GM19239 (cell line): ENCODE data around the gene EHBP1.
"Not testable (repeated sequence)": the region's sequence is repeated elsewhere in the genome, so short reads cannot be mapped to it uniquely, and the experiment has no call there.

Source experiments
- DNase-seq: peaks from one replicate; pipeline ENCODE4 v3.0.0; 2011; ENCODE audit warnings: low spot score; ENCODE audit not compliant: insufficient read length
- FAIRE-seq: peaks from 2 replicates; lab custom pipeline; 2011; peaks lifted over from hg19 to GRCh38; lab: Jason Lieb, UNC

The EHBP1 gene

GRCh38 chr2:62727876-62728566 lies 22.5 kb downstream of the EHBP1 start:
- DNase-seq (no peak), FAIRE-seq (no peak)

- DNase-seq (no peak), FAIRE-seq (no peak)
Observed at GRCh38 chr2:62731275-62731674, 25.8 kb downstream of the EHBP1 start.

- no peak for FAIRE-seq
- no peak for DNase-seq
Observed at GRCh38 chr2:62732262-62732777, 26.8 kb downstream of the EHBP1 start.

GRCh38 chr2:62733546-62733945 lies 28.0 kb downstream of the EHBP1 start:
- DNase-seq (no peak), FAIRE-seq (no peak)

- DNase-seq = no peak
- peak; percentile 21 for FAIRE-seq
Observed at GRCh38 chr2:62736899-62737559, 31.5 kb downstream of the EHBP1 start.

GRCh38 chr2:62738981-62739936 lies 33.7 kb downstream of the EHBP1 start:
- DNase-seq (no peak), FAIRE-seq (peak; percentile 54)

- FAIRE-seq (no peak), DNase-seq (no peak)
Observed at GRCh38 chr2:62740221-62740620, 34.7 kb downstream of the EHBP1 start.

- DNase-seq (no peak), FAIRE-seq (no peak)
Observed at GRCh38 chr2:62741127-62741526, 35.6 kb downstream of the EHBP1 start.

- FAIRE-seq = no peak
- no peak for DNase-seq
Observed at GRCh38 chr2:62741954-62742722, 36.6 kb downstream of the EHBP1 start.

GRCh38 chr2:62743506-62743905 lies 38.0 kb downstream of the EHBP1 start:
- FAIRE-seq = peak; percentile 91

GRCh38 chr2:62744603-62745002 lies 39.1 kb downstream of the EHBP1 start:
- FAIRE-seq = no peak
- no peak for DNase-seq

More at GRCh38 chr2:62743506-62743905, 38.0 kb downstream of the EHBP1 start:
- no peak for DNase-seq

GRCh38 chr2:62745891-62746481 lies 40.5 kb downstream of the EHBP1 start:
- FAIRE-seq = peak; percentile 18
- no peak for DNase-seq

GRCh38 chr2:62747169-62747568 lies 41.7 kb downstream of the EHBP1 start:
- DNase-seq (no peak), FAIRE-seq (no peak)

GRCh38 chr2:62747876-62748275 lies 42.4 kb downstream of the EHBP1 start:
- DNase-seq = no peak
- FAIRE-seq = no peak

- not testable (repeated sequence) for DNase-seq, FAIRE-seq
Observed at GRCh38 chr2:62749111-62749510, 43.6 kb downstream of the EHBP1 start.

GRCh38 chr2:62757029-62757428 lies 51.5 kb downstream of the EHBP1 start:
- DNase-seq (no peak), FAIRE-seq (no peak)

- no peak for FAIRE-seq
- DNase-seq = no peak
Observed at GRCh38 chr2:62760026-62760425, 54.5 kb downstream of the EHBP1 start.

GRCh38 chr2:62760555-62760954 lies 55.0 kb downstream of the EHBP1 start:
- no peak for DNase-seq
- no peak for FAIRE-seq

- FAIRE-seq (no peak), DNase-seq (no peak)
Observed at GRCh38 chr2:62765619-62766376, 60.3 kb downstream of the EHBP1 start.
